NCI-H146 treated with DMSO at 0.1 percent for 48 hours (cell line): ENCODE measurements around the gene ARPC5L.
A peak's percentile ranks its signal among the peaks of the same experiment; 100 is the strongest.
"Not testable (repeated sequence)": the region's sequence is repeated elsewhere in the genome, so short reads cannot be mapped to it uniquely, and the experiment has no call there.

Experiments
- DNase-seq: peaks from one replicate; lab custom pipeline; 2025; ENCODE audit not compliant: unreplicated experiment; lab: John Stamatoyannopoulos, UW

ARPC5L gene

DNA sequence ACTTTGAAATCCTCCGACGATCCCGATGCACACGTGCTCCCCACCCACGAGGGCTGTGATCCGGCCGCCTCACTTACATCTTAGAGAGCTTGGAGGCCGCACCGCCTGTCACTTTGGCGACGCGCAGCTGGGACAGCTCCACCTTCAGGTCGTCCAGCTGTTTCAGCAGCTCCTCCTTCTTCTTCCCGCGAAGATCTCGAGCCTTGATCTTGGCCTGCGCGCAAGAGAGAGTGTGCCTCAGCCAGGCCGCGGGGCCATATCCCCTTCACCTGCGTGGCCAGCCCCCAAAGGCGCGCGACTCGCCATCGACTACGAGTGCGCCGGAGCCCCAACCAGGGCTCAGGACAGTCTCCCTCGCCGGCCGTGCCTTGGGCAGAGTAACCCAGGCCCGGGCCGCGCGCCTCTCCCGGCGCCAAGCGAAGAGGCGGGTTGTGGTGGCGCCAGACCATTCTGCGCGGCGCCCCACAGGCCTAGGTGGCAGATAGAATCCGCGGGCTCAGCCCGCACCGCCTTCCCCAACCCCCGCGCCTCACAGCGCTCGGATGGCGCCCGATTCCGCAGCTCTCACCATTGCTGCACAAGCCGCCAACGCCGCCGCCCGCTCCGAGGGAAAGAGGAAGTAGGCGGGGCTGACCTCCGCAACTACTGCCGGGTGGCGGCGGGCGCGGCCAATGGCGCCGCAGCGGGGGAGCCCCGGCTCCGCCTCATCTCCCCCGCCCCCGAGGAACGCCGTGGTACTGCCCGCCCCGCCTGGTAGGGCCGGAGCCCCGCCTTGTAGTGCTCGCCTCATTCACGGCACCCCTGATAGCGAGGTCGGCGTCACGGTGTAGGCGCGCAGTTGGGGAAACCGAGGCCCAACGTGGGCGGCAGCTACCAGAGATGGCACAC, at the start of gene ARPC5L, which contains the start of gene RPL35:
TSS of gene ARPC5L (plus strand) at position 789 of the 888 bp plus-strand sequence. CDS start 7,161 bp downstream, outside the sequence.
TSS of gene RPL35 (minus strand) at position 616 of the 888 bp plus-strand sequence. CDS start at position 571, 45 bp downstream.
- DNase-seq, result peak; percentile 66

DNA sequence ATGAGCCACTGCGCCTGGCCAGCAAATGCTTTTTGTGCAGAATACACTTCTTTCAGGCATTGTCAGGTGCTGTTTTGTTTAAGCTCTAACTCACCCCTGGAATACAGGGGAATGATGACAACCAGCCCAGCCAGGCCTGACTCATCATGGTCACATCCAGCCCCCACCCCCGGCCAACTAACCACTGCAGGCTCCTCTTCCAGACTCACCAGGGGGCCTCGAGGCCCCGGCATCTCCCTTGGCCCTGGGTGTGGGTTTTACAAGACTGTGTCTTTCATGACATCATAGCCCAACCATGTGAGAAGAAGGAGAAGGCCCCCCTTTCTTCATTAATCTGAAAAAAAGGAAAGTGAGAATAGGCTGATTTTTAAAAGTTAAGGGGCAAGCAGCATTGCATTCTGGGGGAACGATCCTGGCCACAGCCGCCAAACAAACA, 49.5 kb upstream of the ARPC5L start:
- DNase-seq, result no peak

DNA sequence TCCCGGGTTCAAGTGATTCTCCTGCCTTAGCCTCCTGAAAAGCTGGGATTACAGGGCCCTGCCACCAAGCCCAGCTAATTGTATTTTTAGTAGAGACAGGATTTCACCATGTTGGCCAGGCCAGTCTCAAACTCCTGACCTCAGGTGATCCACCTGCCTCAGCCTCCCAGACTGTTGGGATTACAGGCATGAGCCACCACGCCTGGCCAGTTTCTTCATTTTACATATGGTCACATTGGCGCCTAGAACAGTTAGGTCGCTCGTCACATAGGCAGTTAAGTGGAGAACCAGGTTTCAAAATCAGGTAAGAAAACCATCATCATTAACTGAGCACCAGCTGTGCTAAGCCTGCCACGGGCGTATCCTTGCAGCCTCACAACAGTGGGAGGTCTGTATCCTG, 48.9 kb upstream of the ARPC5L start:
- DNase-seq, result no peak

DNA sequence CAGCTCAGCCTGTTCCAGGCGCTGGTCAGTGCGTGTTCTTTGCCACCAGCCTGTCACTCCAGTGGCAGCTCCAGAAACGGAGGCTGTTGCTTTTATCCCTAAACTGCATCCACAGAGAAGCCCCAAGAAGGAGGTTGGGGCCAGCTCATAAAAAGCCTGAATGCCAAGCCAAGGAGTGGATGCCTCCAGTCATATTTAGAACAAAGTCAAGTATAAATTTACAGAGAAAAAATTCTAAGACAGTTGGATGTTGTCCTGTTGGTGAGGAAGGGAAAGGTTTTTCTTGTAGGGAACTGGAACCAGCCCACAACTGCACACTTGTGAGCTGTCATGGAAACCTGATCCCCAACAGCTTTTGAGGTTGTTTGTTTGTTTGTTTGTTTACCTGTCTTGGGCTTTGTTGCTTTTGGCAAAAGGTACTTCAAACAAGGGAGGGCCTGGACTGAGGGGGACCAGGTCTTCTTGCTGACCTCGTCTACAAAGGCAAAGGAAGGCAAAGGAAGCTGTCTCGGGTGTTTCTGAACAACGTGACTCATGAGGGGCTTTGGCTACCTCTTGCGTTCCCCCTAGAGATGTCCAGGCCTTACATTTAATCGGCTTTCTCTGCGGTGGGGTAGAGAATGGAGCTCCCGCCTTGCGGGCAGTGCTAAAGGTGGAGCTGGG, 48.3 kb upstream of the ARPC5L start:
- no peak for DNase-seq

DNA sequence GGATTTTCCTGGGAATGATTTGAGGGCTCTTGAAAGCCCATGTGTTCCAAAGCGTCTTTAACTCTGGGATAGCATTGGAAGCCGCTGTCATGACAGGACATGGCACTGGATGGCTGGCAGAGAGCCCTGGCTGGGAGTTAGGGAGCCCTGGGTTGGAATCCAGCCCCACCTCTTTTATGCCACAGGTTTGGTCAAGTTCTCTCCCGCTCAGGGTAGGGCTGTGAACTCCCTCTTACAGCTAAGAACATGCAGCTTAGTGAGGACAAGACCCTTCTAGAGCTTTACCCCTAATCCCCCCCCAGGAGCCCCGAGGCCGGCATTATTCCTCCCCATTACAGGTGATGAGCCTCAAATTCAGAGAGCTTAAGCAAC, 47.8 kb upstream of the ARPC5L start:
- no peak for DNase-seq

DNA sequence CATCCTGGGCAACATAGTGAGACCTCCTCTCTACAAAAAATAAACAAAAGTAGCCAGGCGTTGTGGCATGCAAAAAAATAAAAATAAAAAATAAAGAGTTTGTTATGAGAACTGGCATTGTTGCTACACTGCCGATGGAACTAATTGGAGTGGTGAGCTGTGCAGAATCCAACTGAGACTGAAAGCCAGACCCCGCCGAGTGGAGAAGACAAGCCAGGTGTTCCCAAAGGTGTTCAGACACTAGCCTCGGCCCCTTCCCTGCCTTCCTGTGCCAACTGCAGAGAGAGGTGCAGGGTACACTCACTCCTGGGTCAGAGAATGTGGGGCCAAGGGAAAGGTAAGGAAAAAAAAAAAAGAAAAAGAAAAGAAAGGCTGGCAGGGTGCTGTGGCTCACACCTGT, 46.3 kb upstream of the ARPC5L start:
- DNase-seq, result no peak

DNA sequence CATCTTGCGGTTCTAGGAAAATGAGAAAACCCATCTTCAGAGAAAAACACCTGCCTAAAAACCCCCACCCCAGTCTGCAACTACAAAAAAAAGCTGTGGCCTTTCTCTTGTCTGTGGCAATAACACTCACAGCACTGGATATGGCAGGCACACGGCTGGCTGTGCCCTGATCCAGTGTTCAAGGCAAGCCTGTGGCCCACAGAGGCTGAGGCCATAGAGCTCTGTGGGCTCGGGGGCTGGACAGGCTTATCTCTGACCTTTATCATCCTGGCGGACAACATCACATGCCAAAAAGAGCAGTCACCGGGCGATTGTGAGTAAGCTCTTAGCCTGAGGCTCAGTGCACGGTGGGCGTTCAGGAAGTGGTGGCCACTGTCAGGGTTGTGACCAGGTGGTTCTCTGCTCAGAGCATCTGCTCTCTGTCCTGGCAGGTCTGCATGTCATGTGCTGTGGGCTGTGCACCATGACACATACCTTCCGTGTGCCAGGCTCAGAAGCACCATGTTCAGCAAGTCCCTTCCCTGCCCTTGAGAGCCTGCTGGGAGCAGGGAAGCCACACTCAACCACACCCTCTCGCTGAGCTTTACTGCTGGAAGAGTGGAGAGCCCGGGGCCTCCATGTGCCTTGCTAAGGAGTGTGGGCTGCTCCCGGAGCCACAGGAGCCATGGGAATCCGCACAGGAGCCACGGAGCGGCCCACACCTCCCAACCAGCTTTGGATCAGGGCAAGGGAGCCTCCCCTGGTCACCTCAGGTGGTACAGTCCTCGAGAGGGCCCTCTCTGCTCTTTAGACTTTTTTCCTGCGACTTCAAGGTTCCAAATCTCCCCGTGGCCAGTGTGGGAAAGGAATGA, 43.3 kb upstream of the ARPC5L start:
- peak; percentile 23 for DNase-seq

DNA sequence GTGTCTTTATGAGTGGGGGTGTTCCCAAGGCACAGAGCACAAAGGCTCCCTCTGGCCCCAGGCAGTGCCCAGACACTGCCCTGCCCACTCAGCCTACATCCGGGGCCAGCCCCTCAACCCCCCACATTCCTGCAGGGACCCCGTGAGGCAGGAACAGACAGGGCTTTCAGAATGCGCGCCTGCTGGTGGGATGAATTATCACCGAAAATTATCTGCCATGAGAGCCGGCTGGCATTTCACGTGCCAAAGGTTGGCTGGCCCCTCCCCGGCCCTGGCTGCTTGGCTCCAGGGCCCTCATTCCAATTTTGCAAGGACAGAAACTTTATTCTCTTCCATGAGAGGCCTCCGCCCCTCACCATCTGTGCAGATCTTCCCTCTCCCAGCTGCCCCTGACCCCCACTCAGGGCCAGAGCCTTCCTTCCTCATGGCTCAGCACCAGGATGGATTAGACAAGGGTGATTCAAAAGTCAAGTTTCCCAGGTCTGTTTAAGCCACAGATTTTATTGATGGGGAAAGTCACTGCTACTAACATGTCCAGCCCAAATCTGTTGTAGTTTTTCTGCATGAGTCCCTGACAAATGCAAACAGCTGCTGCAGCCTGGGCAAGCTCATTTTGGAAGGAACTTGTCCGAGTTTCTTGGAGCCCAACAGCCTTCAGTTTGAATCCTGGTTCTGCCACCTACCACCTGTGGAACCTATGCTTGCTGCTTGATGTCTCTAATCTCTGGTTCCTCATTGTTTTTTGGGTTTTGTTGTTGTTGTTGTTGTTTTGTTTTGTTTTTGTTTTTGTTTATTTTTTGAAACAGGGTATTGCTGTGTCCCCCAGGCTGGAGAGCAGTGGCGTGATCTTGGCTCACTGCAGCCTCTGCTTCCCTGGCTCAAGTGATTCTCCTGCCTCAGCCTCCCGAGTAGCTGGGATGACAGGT, 41.0 kb upstream of the ARPC5L start:
- no peak for DNase-seq

DNA sequence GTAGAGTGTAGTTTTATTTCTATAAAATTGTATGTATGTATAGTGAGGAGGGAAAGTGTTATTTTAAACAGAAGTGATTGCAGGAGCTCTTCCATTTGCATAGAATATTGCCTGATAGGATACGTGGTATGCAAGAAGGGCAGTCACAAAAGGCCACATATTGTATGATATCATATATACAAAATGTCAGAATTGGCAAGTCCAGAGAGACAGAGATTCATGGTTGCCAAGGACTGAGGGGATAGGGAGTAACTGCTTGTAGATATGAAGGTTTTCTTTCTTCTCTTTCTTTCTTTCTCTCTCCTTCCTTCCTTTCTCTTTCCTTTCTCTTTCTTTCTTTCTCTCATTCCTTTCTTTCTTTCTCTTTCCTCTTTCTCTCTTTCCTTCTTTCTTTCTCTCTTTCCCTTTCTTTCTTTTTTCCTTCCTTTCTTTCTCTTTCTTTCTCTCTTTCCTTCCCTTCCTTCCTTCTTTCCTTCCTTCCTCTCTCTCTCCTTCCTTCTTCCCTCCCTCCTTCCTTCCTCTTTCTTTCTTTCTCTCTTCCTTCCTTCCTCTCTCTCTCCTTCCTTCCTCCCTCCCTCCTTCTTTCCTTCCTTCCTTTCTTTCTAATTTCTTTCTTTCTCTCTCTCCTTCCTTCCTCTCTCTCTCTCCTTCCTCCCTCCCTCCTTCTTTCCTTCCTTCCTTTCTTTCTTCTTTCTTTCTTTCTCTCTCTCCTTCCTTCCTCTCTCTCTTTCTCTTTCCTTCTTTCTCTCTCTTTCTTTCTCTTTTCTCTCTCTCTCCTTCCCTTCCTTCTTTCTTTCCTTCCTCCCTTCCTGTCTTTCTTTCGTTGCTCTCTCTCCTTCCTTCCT, 33.2 kb upstream of the ARPC5L start:
- no peak for DNase-seq

DNA sequence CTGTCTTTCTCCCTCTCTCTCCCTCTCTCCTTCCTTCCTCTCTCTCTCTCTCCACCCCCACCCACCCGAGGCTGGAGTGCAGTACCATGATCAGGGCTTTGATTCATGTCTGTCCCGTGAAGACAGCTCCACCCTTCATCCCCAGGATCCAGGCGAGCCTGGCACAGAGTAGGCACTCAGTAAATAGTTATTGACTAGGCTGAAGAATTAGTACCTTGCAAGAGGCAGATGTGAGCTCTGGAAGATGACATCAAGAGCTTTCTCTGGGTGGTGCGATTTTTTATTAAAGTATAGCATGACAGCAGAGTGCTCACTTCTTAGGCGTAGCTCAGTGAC, 32.6 kb upstream of the ARPC5L start:
- no peak for DNase-seq

DNA sequence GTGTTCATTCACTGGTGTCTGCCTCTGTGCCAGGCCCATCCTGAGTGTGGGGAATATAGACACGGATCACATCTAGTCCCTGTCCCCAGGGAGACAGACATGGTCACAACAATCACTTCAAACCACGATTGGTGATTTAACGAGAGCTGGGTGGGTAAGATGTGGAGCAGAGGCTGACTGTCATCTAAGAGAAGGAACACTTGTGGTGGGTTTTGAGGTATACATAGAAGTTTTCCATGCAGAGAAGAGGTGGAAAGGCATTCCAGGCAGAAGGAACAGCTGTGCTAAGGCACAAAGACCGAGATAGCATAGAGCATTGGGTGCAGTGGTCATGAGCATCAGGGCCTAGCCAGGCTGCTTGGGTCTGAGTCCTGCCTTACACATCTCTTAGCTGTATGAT, 31.3 kb upstream of the ARPC5L start:
- DNase-seq, result no peak

DNA sequence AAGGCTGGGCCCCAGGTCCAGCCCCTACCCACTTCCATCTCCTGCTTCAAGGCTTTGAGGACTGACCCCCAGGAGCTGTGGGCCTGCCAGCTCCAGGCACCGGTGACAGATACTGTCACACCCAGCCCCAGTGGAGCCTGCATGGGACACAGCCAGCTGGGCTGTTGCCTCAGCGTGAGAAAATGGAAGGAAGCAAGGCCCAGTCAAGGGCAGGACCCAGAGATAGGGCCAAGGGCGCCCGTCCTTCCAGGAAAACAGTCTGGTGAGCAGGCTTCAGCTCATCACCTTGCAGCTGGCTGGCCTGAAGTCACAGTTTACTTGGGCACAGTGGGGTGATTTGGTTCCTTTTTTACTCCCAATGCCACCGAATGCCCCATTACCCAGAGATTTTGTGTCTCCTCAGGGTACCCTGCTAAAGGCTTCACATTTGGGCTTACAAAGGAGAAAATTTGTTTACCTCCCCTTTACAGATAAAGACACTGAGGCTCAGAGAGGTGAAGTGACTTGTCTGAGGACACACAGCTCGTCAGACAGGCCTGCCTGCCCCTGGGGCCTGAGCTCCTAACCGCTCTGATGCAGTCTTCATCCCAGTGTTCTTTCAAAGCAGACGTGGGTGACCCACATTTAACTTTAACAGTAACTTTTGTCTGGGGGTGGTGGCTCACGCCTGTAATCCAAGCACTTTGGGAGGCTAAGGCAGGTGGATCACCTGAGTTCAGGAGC, 30.1 kb upstream of the ARPC5L start:
- DNase-seq, result no peak

DNA sequence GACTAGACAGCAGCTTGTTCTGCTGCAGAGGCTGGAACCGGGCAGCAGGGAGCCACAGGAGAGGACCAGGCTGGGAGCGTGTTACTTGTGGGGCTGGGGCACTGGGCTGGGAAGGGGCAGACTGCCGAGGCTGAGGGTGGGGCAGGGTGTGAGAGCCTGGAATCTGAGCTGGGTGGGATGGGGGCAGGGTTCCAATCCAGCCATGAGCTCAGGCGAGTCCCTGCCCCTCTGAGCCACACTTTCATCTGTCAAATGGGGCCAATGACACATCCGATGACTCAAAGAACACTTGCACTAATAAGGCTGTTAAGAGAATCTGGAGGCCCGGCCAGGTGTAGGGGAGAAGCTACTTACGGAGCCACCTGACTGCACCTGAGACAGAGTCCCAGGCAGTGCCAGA, 27.3 kb upstream of the ARPC5L start:
- DNase-seq, result no peak

DNA sequence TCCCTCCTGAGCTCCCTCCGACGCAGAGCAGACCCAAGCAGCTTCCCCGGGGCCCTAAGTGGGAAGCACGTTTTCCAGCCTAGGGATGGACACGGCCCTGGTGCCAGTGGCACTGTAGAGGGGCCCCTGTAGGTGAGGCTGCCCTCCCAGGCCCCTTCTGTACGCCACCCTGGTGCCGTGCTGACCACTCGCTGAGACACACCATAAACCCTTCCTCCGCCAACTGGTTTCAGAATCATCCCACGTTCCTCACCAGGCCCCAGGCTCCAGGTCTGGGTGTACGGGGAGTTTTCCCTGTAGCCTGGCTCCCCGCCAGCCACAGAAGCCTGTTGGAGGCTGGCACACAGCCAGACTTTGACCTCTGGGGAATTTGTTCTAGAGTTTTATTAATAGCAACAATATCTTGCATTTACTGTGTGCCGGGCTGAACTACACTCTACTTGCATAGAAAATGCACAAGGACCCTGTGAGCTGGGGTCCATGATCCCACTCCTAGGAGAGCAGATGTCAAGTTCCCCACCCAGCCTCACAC, 26.8 kb upstream of the ARPC5L start:
- no peak for DNase-seq

DNA sequence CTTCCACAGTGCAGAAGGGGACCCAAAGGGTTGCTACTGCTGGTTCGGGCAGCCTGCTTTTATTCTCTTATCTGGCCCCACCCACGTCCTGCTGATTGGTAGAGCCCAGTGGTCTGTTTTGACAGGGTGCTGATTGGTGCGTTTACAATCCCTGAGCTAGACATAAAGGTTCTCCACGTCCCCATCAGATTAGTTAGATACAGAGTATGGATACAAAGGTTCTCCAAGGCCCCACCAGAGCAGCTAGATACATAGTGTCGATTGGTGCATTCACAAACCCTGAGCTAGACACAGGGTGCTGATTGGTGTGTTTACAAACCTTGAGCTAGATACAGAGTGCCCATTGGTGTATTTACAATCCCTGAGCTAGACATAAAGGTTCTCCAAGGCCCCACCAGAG, 23.8 kb upstream of the ARPC5L start:
- not testable (repeated sequence) for DNase-seq

DNA sequence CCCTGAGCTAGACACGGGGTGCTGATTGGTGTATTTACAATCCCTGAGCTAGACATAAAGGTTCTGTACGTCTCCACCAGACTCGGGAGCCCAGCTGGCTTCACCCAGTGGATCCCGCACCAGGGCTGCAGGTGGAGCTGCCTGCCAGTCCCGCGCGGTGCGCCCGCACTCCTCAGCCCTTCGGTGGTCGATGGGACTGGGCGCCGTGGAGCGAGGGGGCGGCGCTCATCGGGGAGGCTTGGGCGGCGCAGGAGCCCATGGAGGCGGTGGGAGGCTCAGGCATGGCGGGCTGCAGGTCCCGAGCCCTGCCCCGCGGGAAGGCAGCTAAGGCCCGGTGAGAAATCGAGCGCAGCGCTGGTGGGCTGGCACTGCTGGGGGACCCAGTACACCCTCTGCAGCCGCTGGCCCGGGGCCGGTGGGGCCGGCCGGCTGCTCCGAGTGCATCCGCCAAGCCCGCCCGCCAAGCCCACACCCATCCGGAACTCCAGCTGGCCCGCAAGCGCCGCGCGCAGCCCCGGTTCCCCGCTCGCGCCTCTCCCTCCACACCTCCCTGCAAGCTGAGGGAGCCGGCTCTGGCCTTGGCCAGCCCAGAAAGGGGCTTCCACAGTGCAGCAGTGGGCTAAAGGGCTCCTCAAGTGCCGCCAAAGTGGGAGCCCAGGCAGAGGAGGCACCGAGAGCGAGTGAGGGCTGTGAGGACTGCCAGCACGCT, 23.2 kb upstream of the ARPC5L start:
- not testable (repeated sequence) for DNase-seq

DNA sequence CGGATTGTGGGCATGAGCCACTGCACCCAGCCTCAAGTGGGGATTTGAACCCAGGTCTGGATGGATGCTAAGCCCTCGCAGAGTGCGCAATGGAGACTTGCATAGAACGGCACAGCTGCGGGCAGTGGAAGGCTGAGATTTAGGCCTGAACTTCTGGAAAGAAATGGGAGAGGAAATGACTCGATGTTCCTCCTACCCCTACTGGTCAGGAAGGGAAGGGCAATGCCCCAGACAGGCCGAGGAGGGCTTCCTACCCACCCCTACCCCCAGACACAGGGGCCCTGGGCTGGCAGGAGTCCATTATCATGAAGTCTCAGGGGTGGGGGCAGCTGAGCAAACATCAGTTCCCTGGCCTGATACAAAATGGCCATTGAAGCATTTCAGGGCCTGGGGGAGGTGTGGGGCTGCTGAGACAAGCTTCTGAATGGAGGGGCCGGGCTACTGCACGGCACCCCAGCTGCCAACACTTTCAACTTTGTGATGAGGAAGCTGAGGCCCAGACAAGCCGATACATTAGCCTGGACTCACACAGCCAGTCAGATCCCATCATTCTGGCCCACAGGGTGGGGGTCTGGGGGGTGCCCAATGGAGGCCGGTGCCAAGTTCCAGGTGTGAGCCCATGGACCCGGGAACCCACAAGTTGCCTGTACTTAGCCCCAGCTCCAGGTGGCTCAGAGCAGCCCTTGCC, 22.2 kb upstream of the ARPC5L start:
- DNase-seq, result peak; percentile 48
